Breast epithelium (tissue), 3 donors: ENCODE measurements around the gene PPT2.

ENCODE experiments used
- CTCF ChIP-seq, 3 donors: fragments of 450-650 bp; IDR thresholded peaks; one replicate each; pipeline ENCODE4 v1.5.1; 2016 to 2017; ENCODE audit warnings: antibody characterized with exemption in 3 of 3, mild to moderate bottlenecking in 3 of 3, moderate library complexity in 3 of 3
- POLR2A ChIP-seq: fragments of 450-650 bp; IDR thresholded peaks from one replicate; pipeline ENCODE4 v1.6.1; 2016; ENCODE audit warnings: antibody characterized with exemption, mild to moderate bottlenecking, moderate library complexity
- POLR2AphosphoS5 ChIP-seq, 3 donors: sonication (generic); formaldehyde crosslinking; IDR thresholded peaks; one replicate each; pipeline ENCODE4 v1.6.1; 2017; ENCODE audit warnings: antibody characterized with exemption in 3 of 3

GRCh38 chr6:32167761-32168262 is 13.9 kb downstream of the PPT2 start:
- no peak for TF ChIP-seq CTCF (IDR thresholded peaks at IDR 0.05)
- TF ChIP-seq POLR2A, result no peak
- TF ChIP-seq POLR2AphosphoS5 (IDR thresholded peaks at IDR 0.05), result no peak
